AG04449 (cell line): ENCODE results near the gene CTDSP2.
"Not testable (repeated sequence)": the region's sequence is repeated elsewhere in the genome, so short reads cannot be mapped to it uniquely, and the experiment has no call there.

Experiments
- CTCF ChIA-PET: fragments of 350-600 bp; formaldehyde crosslinking; extraction: SDS; loops from one replicate; lab custom pipeline; 2021; ENCODE audit warnings: antibody characterized with exemption; lab: Yijun Ruan, JAX
- POLR2A ChIA-PET: fragments of 400-600, 350-600 bp; formaldehyde crosslinking; extraction: SDS; loops from one replicate; lab custom pipeline; 2020; ENCODE audit warnings: antibody characterized with exemption, inconsistent platforms; lab: Yijun Ruan, JAX
- DNase-seq: peaks from one replicate; pipeline ENCODE4 v3.0.0-alpha.2; 2010; ENCODE audit warnings: low read depth, low spot score
- H3K4me3 ChIP-seq: 2 replicates; pipeline ENCODE4 v1.5.1; 2011; ENCODE audit warnings: low read depth, mild to moderate bottlenecking, control low read depth, low read length
- TF ChIP-seq, protein P1 (sequence below): IDR thresholded peaks from one replicate; pipeline ENCODE4 v1.5.1; 2011; ENCODE audit warnings: mild to moderate bottlenecking, moderate library complexity, low read length, control low read depth, inconsistent platforms; ENCODE audit not compliant: insufficient read depth; ENCODE audit errors: missing control alignments

Gene CTDSP2

DNA sequence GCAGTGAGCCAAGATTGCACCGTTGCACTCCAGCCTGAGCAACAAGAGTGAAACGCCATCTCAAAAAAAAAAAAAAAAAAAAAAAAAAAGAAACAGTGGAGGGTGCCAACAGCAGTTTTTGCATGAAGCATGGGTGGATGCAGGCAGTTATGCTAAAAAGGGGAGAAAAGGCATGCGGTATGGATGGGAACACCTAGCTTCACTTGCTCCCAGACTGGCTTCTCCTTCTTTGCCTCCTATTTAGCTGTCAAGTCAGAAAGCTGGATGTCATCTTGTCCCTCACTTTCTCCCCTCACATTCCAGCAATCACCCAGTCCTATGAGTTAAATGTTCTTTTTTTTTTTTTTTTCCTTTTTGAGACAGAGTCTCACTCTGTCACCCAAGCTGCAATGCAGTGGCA lies 71.5 kb downstream of the CTDSP2 start:
- DNase-seq = no peak
- CTCF ChIA-PET = interaction anchor here (0.7 to 4.2 kb wide), 7 partner anchors 9 to 129 kb away, joined by 3 to 31 read pairs (median 4); partner anchors contain the start of gene TSFM
- POLR2A ChIA-PET = no interaction called here
- no peak overlapping the region for H3K4me3 ChIP-seq
- TF ChIP-seq, protein P1, sequence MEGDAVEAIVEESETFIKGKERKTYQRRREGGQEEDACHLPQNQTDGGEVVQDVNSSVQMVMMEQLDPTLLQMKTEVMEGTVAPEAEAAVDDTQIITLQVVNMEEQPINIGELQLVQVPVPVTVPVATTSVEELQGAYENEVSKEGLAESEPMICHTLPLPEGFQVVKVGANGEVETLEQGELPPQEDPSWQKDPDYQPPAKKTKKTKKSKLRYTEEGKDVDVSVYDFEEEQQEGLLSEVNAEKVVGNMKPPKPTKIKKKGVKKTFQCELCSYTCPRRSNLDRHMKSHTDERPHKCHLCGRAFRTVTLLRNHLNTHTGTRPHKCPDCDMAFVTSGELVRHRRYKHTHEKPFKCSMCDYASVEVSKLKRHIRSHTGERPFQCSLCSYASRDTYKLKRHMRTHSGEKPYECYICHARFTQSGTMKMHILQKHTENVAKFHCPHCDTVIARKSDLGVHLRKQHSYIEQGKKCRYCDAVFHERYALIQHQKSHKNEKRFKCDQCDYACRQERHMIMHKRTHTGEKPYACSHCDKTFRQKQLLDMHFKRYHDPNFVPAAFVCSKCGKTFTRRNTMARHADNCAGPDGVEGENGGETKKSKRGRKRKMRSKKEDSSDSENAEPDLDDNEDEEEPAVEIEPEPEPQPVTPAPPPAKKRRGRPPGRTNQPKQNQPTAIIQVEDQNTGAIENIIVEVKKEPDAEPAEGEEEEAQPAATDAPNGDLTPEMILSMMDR = no peak

DNA sequence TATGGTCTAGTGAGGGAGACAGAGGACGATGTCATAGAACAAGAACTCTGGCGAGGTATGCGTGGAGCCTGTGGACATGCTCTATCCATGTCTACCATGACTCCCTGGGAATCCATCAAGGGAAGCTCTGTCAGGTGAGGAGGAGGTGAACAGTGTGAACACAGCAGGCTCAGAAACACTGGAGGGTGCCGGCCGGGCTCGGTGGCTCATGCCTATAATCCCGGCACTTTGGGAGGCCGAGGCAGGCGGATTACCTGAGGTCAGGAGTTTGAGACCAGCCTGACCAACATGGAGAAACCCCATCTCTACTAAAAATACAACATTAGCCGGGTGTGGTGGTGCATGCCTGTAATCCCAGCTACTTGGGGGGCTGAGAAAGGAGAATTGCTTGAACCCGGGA lies 71.9 kb downstream of the CTDSP2 start:
- POLR2A ChIA-PET = not testable (repeated sequence)
- CTCF ChIA-PET = interaction anchor here (0.7 to 4.2 kb wide), 7 partner anchors 9 to 129 kb away, joined by 3 to 31 read pairs (median 3); partner anchors contain the start of gene TSFM

DNA sequence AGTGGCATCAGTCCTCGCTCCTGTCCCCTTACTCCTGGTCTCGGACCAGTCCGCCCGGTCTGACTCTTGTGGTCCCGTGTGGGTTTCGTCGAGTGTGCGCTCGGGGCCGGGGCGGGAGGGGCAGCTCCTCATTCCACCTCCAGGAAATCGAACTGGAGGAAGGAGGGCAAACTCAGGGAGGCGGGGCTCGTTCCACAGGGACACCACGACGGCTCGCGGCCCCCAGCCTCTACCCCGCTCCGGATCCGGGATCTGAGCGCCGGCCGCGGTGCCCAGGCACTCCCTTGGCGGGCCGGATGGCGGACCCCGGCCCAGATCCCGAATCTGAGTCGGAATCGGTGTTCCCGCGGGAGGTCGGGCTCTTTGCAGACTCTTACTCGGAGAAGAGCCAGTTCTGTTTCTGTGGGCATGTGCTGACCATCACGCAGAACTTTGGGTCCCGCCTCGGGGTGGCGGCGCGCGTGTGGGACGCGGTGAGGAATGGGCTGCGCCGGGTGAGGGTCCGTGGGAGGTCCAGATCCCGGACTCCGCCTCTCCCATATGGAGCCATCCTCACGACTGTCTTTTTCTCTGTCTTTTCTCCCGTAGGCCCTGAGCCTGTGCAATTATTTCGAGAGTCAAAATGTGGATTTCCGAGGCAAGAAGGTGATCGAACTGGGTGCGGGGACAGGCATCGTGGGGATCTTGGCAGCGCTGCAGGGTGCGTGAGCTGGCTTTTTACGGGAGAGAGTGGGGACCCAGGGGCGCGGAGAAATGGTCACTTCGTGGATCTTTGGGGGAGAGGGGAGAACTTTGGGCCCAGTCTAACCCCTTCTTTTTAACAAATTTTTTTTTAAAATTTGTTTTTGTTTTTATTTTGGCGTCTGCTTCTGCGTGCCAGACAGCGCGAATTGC lies 73.9 kb downstream of the CTDSP2 start, which contains the start of gene EEF1AKMT3:
TSS of gene EEF1AKMT3 (plus strand) at position 186 of the 894 bp plus-strand sequence. CDS start at position 297, 111 bp downstream.
- TF ChIP-seq, protein P1 = no peak
- DNase-seq = no peak
- CTCF ChIA-PET = interaction anchor here (0.8 to 4.2 kb wide), 7 partner anchors 8 to 125 kb away, joined by 3 to 31 read pairs (median 4); partner anchors contain the start of gene TSFM
- peak within 1 kb of the TSS; percentile 99 for H3K4me3 ChIP-seq
- POLR2A ChIA-PET = interaction anchor here (0.5 to 1.2 kb wide), 8 partner anchors 10 to 123 kb away, joined by 3 to 5 read pairs (median 4); partner anchors contain the start of genes CDK4, TSFM and TSPAN31

More for the DNA sequence above, 71.9 kb downstream of the CTDSP2 start:
- not testable (repeated sequence) for H3K4me3 ChIP-seq, DNase-seq

DNA sequence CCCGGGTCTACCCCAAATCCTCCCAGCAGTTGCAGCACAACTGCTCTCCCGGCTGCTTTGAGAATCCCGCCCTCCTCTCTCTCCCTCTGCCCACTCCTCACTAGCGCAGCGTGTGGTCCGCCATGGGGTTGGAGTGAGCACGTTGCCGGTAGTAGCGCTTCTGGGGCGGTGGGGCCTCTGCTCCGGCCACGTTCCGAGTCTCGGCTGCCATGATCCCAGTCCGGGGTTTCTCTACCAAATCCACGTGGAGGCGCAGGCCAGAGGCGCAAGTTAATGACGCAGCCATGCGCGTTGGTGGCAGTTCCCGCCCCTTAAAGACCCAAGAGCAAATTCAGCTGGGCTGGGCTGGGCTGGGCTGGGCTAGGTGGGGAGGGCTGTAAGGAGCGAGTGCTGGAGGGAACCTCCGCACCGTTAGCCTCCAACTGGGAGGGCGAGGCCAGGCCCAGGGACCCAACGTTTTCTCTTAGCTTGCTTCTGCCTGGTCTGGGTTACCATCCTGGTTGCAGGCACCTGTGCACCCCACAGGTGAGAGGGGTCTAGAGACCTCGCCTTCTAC lies 74.6 kb downstream of the CTDSP2 start, which contains the start of gene METTL1:
TSS of gene METTL1 (minus strand) at position 233 of the 556 bp plus-strand sequence. CDS start at position 211, 22 bp downstream.
- peak within 1 kb of the TSS; percentile 99 for H3K4me3 ChIP-seq
- ChIA-PET CTCF (interaction anchor here (0.8 to 4.2 kb wide), 7 partner anchors 9 to 126 kb away, joined by 3 to 31 read pairs (median 4); partner anchors contain the start of gene TSFM), POLR2A (interaction anchor here (0.5 to 1.2 kb wide), 8 partner anchors 11 to 124 kb away, joined by 3 to 5 read pairs (median 4); partner anchors contain the start of genes CDK4, TSFM and TSPAN31)

DNA sequence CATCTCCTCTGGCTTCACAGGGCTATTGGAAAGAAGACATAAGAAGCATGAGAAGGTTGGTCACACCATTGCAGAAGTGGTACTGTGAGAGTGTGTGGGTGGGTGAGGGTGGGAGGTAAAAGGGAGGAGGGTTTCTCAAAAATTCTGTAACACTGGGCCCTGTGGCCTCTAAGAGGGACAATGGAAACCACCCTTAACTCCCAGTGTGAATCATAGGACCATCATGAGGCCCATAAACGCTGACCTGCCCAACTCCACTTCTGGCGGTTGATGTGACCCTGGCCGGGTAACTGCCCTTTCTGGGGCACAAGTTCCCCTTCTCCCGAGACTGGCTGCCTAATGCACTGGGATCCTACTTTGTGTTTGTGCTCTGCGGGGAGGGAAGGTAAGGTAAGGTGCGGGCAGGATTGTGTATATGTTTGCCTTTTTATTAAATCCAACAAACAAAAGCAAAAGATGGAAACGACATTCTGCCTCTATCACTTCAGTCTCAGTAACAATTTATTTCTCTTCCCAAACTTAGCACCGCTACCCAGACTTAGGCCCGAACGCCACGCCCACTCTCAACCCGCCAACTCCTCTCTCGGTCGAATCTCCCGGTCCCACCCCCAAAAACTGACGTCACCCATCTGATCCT lies 75.2 kb downstream of the CTDSP2 start:
- peak overlapping the region; percentile 99 for H3K4me3 ChIP-seq
- peak; percentile 31 for DNase-seq
- TF ChIP-seq, protein P1 = no peak
- ChIA-PET POLR2A (interaction anchor here (0.5 to 0.9 kb wide), 4 partner anchors 19 to 93 kb away, joined by 3 to 5 read pairs (median 4); partner anchors contain the start of gene CDK4), CTCF (interaction anchor here (0.8 to 4.2 kb wide), 8 partner anchors 10 to 127 kb away, joined by 3 to 31 read pairs (median 4); partner anchors contain the start of gene TSFM)

More for the DNA sequence above, 74.6 kb downstream of the CTDSP2 start, which contains the start of gene METTL1:
- DNase-seq = peak; percentile 73
- TF ChIP-seq, protein P1 = no peak

DNA sequence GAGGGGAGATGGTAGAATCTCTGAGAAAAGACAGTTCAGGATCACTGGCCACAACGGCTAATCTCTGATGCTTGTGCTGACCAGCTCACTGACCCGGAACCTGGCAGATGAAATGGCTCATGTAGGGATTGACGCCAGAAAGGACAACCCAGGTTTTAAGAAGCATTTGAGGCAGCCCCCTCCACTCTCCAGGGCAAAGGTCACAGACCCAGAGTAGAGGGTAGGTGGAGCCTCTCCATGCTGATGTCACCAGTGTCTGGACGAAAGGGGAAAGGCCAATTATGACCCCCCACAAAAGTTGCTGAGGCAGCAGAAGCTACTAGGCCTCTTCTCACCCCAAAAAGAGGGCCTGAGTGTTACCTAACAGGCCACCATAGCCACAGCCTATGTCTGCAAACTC lies 75.8 kb downstream of the CTDSP2 start:
- ChIA-PET CTCF (interaction anchor here (0.9 to 1.7 kb wide), 3 partner anchors 9 to 14 kb away, joined by 4 to 8 read pairs (median 4); partner anchors contain the start of gene TSFM), POLR2A (no interaction called here)
- TF ChIP-seq, protein P1 = no peak
- no peak for DNase-seq
- no peak overlapping the region for H3K4me3 ChIP-seq
